A549 (cell line): ENCODE measurements around the gene OPRL1. TPM values are rescaled to one million over a fixed set of nuclear protein-coding genes. Genes with fewer than 3 reads are reported as not detected.

Source experiments
- ATAC-seq, 2 experiments: fragments of 200-7000 bp in 1 of 2; fragments of >200 bp in 1 of 2; cut with Nextera tagmentation in 1 of 2; cut with Tn5 transposase in 1 of 2; 3 replicates each; pipeline versions ENCODE4 v1.8.0 to v1.9.1; 2018 to 2020; ENCODE audit warnings: mild to moderate bottlenecking in 1 of 2, moderate library complexity in 1 of 2
- CTCF ChIA-PET: fragments of 300-600 bp; sonication (Branson Sonifier 250); formaldehyde crosslinking; extraction: SDS; loops from one replicate; lab custom pipeline; 2021; ENCODE audit warnings: antibody characterized with exemption, inconsistent platforms; lab: Yijun Ruan, JAX
- POLR2A ChIA-PET: fragments of 350-600 bp; formaldehyde crosslinking; extraction: SDS; loops from one replicate; lab custom pipeline; 2021; ENCODE audit warnings: antibody characterized with exemption, inconsistent platforms; lab: Yijun Ruan, JAX
- DNase-seq, 2 experiments: peaks; one replicate each; pipeline versions ENCODE4 v3.0.0 to v3.0.0-alpha.2; 2011 to 2016; ENCODE audit warnings: low read depth in 1 of 2, low spot score in 1 of 2
- FAIRE-seq: peaks from 2 replicates; lab custom pipeline; 2011; peaks lifted over from hg19 to GRCh38; lab: Jason Lieb, UNC
- H3K27ac ChIP-seq, 2 experiments: fragments of >200 bp; sonication (Bioruptor Twin); formaldehyde crosslinking; 3 replicates each; pipeline ENCODE4 v1.5.1; 2016 to 2017
- H3K4me1 ChIP-seq: fragments of >200 bp; sonication (Bioruptor Twin); formaldehyde crosslinking; 3 replicates; pipeline ENCODE4 v1.6.1; 2016
- H3K4me2 ChIP-seq: fragments of >200 bp; sonication (Bioruptor Twin); formaldehyde crosslinking; 3 replicates; pipeline ENCODE4 v1.6.1; 2016
- H3K4me3 ChIP-seq: fragments of >200 bp; sonication (Bioruptor Twin); formaldehyde crosslinking; 3 replicates; pipeline ENCODE4 v1.5.1; 2016
- H3K9me3 ChIP-seq: fragments of >200 bp; sonication (Bioruptor Twin); formaldehyde crosslinking; 3 replicates; pipeline ENCODE4 v1.6.1; 2016
- EHF ChIP-seq: fragments of 250-450 bp; sonication (Bioruptor Pico); IDR thresholded peaks from 2 replicates; pipeline ENCODE4 v1.5.0; 2020; ENCODE audit warnings: mild to moderate bottlenecking
- EP300 ChIP-seq, 2 experiments: fragments of >200 bp; sonication (Bioruptor Twin); formaldehyde crosslinking; IDR thresholded peaks; 2 replicates in 1 of 2; 3 replicates in 1 of 2; pipeline ENCODE4 v1.6.1; 2016 to 2017
- FOSB ChIP-seq: fragments of 250-450 bp; sonication (Bioruptor Pico); IDR thresholded peaks from 2 replicates; pipeline ENCODE4 v1.5.0; 2020; ENCODE audit warnings: mild to moderate bottlenecking, moderate library complexity
- FOXS1 ChIP-seq: fragments of 250-450 bp; sonication (Bioruptor Pico); IDR thresholded peaks from 2 replicates; pipeline ENCODE4 v1.5.0; 2020; ENCODE audit warnings: mild to moderate bottlenecking, moderate library complexity
- HDAC2 ChIP-seq: fragments of 200-600 bp; sonication (generic); IDR thresholded peaks from 2 replicates; pipeline ENCODE4 v1.6.1; 2016
- NFE2L2 ChIP-seq: fragments of 150-350 bp; conservative IDR thresholded peaks from 2 replicates; pipeline ENCODE4 v1.6.1; 2014; ENCODE audit warnings: low read length
- PHF8 ChIP-seq: fragments of 200-600 bp; sonication (generic); IDR thresholded peaks from 2 replicates; pipeline ENCODE4 v1.6.1; 2016; ENCODE audit warnings: low read depth, mild to moderate bottlenecking, antibody characterized with exemption, moderate library complexity, borderline replicate concordance
- RFX5 ChIP-seq: fragments of 450-650 bp; IDR thresholded peaks from 2 replicates; pipeline ENCODE4 v1.7.1; 2014; ENCODE audit warnings: antibody characterized with exemption, mild to moderate bottlenecking, moderate library complexity
- RNF2 ChIP-seq: fragments of 200-600 bp; sonication (generic); IDR thresholded peaks from 2 replicates; pipeline ENCODE4 v1.6.1; 2016; ENCODE audit warnings: low read depth, mild to moderate bottlenecking, antibody characterized with exemption, moderate library complexity, borderline replicate concordance
- SREBF2 ChIP-seq: fragments of 450-650 bp; IDR thresholded peaks from 2 replicates; pipeline ENCODE4 v1.6.1; 2014; ENCODE audit warnings: mild to moderate bottlenecking, moderate library complexity
- TFCP2L1 ChIP-seq: fragments of 250-450 bp; sonication (Bioruptor Pico); IDR thresholded peaks from 2 replicates; pipeline ENCODE4 v1.5.0; 2021; ENCODE audit warnings: mild to moderate bottlenecking
- TP53 ChIP-seq: fragments of 250-450 bp; sonication (Bioruptor Pico); IDR thresholded peaks from 2 replicates; pipeline ENCODE4 v1.5.0; 2021; ENCODE audit warnings: mild to moderate bottlenecking, moderate library complexity
- ZC3H11A ChIP-seq: fragments of 450-650 bp; IDR thresholded peaks from 2 replicates; pipeline ENCODE4 v1.6.1; 2014; ENCODE audit warnings: antibody characterized with exemption, mild to moderate bottlenecking
- WGBS: methylation state at CpG from one replicate; pipeline ENCODE4 v1.1.6; 2017; ENCODE audit errors: missing lambda C conversion rate; 5-methylcytosine and 5-hydroxymethylcytosine counted together
- polyA plus RNA-seq, 4 experiments: library from polyadenylated mRNA; depleted of rRNA in 3 of 4; stranded (reverse); fragments of >200 nt; fragmentation: RNase III in 1 of 4; extraction: RNeasy Plus Mini Kit Qiagen cat#74134 plus additional on column Dnase treatment in 1 of 4; gene quantifications; 2 replicates in 3 of 4; 3 replicates in 1 of 4; pipeline ENCODE4 v1.2.3, GENCODE V29; 2011 to 2017
- TF ChIP-seq, protein P1 (sequence below): fragments of 200-600 bp; sonication (generic); IDR thresholded peaks from 2 replicates; pipeline ENCODE4 v1.6.1; 2016; ENCODE audit warnings: antibody characterized with exemption, mild to moderate bottlenecking, moderate library complexity
- TF ChIP-seq, protein P2 (sequence below): fragments of 250-450 bp; sonication (Bioruptor Pico); IDR thresholded peaks from 2 replicates; pipeline ENCODE4 v1.5.0; 2020; ENCODE audit warnings: low read depth, mild to moderate bottlenecking, moderate library complexity
- TF ChIP-seq, protein P3 (sequence below): fragments of >200 bp; sonication (Bioruptor Twin); formaldehyde crosslinking; IDR thresholded peaks from 2 replicates; pipeline ENCODE4 v1.6.1; 2016
- TF ChIP-seq, protein P4 (sequence below): IDR thresholded peaks from 2 replicates; pipeline ENCODE4 v1.6.1; 2012

OPRL1 gene
- polyA plus RNA-seq, 2 of the 4 experiments (the other 2 are of a cell fraction), result 0.54 to 1.2 TPM

DNA sequence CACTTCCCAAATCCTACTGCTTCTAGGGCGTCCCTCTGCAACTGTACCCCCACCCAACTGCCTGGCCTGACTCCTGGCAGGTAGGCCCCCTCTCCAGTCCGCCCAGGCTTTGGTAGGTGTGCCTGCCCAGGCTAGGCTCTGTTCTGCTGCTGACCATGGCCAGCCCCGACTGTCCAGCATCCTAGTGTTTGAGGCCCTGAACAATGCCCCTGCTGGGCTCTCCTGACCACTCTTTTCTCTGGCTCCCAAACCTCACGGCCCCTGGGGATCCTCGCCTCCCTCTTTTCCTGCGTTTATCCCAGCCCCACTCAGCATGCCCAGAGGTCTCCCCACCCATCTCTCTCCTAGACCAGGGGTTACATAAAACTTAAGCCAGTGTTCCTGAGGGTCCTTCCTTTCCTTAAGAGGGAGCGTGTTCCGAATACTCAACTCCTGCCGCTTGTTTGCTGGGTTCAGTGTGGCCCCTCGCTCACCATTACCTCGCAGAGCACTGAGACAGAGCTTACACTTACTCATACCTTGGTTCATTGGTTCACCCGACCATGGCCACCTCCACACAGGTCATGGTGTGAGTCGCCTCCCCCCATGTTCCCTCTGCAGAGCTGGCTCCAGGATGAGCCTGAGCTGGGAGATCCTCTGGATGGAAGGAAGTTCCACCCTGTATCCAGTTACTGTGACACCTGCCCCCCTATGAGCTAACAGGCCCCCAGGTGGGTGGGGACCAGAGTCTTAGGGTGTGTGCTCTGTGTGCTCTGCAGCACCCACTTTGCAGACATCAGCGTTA lies 63.3 kb downstream of the OPRL1 start:
- WGBS, result 34% methylated on average over 14 of the region's 14 CpGs
- POLR2A ChIA-PET, result no interaction called here
- H3K9me3 ChIP-seq, result peaks cover 20% of the 10 kb centered on the region
- no peak for TF ChIP-seq ZC3H11A
- TF ChIP-seq, protein P1, sequence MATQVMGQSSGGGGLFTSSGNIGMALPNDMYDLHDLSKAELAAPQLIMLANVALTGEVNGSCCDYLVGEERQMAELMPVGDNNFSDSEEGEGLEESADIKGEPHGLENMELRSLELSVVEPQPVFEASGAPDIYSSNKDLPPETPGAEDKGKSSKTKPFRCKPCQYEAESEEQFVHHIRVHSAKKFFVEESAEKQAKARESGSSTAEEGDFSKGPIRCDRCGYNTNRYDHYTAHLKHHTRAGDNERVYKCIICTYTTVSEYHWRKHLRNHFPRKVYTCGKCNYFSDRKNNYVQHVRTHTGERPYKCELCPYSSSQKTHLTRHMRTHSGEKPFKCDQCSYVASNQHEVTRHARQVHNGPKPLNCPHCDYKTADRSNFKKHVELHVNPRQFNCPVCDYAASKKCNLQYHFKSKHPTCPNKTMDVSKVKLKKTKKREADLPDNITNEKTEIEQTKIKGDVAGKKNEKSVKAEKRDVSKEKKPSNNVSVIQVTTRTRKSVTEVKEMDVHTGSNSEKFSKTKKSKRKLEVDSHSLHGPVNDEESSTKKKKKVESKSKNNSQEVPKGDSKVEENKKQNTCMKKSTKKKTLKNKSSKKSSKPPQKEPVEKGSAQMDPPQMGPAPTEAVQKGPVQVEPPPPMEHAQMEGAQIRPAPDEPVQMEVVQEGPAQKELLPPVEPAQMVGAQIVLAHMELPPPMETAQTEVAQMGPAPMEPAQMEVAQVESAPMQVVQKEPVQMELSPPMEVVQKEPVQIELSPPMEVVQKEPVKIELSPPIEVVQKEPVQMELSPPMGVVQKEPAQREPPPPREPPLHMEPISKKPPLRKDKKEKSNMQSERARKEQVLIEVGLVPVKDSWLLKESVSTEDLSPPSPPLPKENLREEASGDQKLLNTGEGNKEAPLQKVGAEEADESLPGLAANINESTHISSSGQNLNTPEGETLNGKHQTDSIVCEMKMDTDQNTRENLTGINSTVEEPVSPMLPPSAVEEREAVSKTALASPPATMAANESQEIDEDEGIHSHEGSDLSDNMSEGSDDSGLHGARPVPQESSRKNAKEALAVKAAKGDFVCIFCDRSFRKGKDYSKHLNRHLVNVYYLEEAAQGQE, result no peak
- TF ChIP-seq, protein P2, sequence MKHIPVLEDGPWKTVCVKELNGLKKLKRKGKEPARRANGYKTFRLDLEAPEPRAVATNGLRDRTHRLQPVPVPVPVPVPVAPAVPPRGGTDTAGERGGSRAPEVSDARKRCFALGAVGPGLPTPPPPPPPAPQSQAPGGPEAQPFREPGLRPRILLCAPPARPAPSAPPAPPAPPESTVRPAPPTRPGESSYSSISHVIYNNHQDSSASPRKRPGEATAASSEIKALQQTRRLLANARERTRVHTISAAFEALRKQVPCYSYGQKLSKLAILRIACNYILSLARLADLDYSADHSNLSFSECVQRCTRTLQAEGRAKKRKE (CRISPR knock-in tag), result no peak
- no peak for TF ChIP-seq EP300 (IDR thresholded peaks at IDR 0.05)
- TF ChIP-seq NFE2L2, result no peak
- no peak for TF ChIP-seq FOSB (CRISPR knock-in tag)
- TF ChIP-seq, protein P3, sequence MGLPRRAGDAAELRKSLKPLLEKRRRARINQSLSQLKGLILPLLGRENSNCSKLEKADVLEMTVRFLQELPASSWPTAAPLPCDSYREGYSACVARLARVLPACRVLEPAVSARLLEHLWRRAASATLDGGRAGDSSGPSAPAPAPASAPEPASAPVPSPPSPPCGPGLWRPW, result no peak
- TF ChIP-seq, protein P4, sequence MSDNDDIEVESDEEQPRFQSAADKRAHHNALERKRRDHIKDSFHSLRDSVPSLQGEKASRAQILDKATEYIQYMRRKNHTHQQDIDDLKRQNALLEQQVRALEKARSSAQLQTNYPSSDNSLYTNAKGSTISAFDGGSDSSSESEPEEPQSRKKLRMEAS, result no peak
- TF ChIP-seq FOXS1 (CRISPR knock-in tag), result no peak
- no peak for TF ChIP-seq TP53 (CRISPR knock-in tag)
- no peak for TF ChIP-seq RNF2
- TF ChIP-seq SREBF2, result no peak
- no peak for TF ChIP-seq RFX5
- no peak for TF ChIP-seq EHF (CRISPR knock-in tag)
- CTCF ChIA-PET, result interaction anchor here (1.0 to 2.4 kb wide), 2 partner anchors 12 to 41 kb away, joined by 3 to 10 read pairs; no protein-coding TSS in a partner anchor
- no peak overlapping the region for H3K4me3 ChIP-seq
- H3K4me2 ChIP-seq, result no peak overlapping the region
- no peak for FAIRE-seq
- no peak for ATAC-seq
- H3K27ac ChIP-seq, result no peak overlapping the region
- H3K4me1 ChIP-seq, result no peaks in the 10 kb centered on the region
- no peak for DNase-seq

DNA sequence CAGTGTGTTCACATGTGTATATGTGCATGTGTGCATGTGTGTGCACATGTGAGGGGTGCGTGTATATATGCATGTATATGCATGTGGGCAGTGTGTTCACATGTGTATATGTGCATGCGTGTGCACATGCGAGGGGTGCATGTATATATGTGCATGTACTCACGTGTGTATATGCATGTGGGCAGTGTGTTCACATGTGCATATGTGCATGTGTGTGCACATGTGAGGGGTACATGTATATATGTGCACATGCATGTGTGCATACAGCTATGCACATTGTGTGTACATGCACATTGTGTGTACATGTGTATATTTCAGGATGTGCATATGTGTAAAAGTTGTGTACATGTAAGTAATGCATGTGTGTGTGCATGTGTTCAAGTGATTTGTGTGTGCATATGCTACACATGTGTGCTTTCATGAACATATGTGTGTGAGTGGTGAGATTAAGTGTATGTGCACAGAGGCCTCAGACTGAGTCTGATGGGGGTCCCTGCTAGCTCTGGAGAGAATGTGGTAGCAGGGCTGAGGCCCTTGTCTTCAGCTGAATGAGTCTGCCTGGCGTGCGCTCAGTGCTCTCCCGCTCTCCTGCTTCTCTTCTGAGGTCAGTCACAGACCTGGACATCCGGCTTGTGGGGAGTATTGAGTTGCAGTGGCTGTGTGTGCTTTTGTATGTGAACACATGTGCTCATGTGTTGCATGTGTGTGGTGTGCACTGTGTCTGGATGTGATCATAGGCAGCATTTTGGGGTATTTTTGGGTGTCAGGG lies 64.4 kb downstream of the OPRL1 start:
- H3K4me3 ChIP-seq, result no peak overlapping the region
- no peak overlapping the region for H3K4me2 ChIP-seq
- WGBS, result 48% methylated on average over 8 of the region's 8 CpGs
- POLR2A ChIA-PET, result no interaction called here
- ATAC-seq (no peak), FAIRE-seq (no peak)
- H3K9me3 ChIP-seq, result peaks cover 20% of the 10 kb centered on the region
- no peak overlapping the region for H3K27ac ChIP-seq
- H3K4me1 ChIP-seq, result no peaks in the 10 kb centered on the region
- no peak for TF ChIP-seq TFCP2L1 (CRISPR knock-in tag)
- TF ChIP-seq HDAC2, result no peak
- no peak for TF ChIP-seq PHF8
- TF ChIP-seq, all 56 proteins: peak for 0
- DNase-seq, result no peak
- CTCF ChIA-PET, result interaction anchor here (1.0 to 2.0 kb wide), 5 partner anchors 10 to 60 kb away, joined by 3 to 9 read pairs (median 3); partner anchors contain the start of gene LKAAEAR1
